ENCODE measurements around the gene CD247.

CD247 gene

GRCh38 chr1:167404161-167404888, 114.0 kb downstream of the CD247 start:
- no peak for DNase-seq

GRCh38 chr1:167401260-167401873, 117.0 kb downstream of the CD247 start:
- peak; percentile 24 to 71 for DNase-seq

GRCh38 chr1:167400359-167400953, 117.9 kb downstream of the CD247 start:
- no peak for DNase-seq

GRCh38 chr1:167392200-167392696, 126.1 kb downstream of the CD247 start:
- DNase-seq, result no peak

GRCh38 chr1:167388976-167389375, 129.4 kb downstream of the CD247 start:
- DNase-seq, result no peak

GRCh38 chr1:167387251-167387910, 130.9 kb downstream of the CD247 start:
- DNase-seq, result no peak

Data from Kasumi-1 (cell line).